Measurements from ENCODE around the gene CDH4.

GRCh38 chr20:61770113-61770585 is 518.1 kb downstream of the CDH4 start:
- TF ChIP-seq CTCF (IDR thresholded peaks at IDR 0.05) (no peak), EZH2 (IDR thresholded peaks at IDR 0.05; ENCODE audit: borderline replicate concordance, insufficient read depth, low read depth, low read length, poor library complexity, severe bottlenecking) (no peak)

Measured in B cell (primary cell).